GM18505 (cell line): Measurements from ENCODE around the gene TPP1.
A peak's percentile ranks its signal among the peaks of the same experiment; 100 is the strongest.

Source experiments
- ATAC-seq: cut with Tn5 transposase; IDR thresholded peaks from one replicate; pipeline ENCODE4 v1.9.1; 2021; ENCODE audit not compliant: unreplicated experiment
- POLR2A ChIP-seq: IDR thresholded peaks from 4 replicates; pipeline ENCODE4 v1.6.1; 2011; ENCODE audit warnings: borderline replicate concordance; ENCODE audit not compliant: insufficient read depth, insufficient read length; ENCODE audit errors: extremely low read depth

TPP1 gene

GRCh38 chr11:6609502-6610015, 9.7 kb downstream of the TPP1 start:
- no peak for TF ChIP-seq POLR2A
- no peak for ATAC-seq

- no peak for TF ChIP-seq POLR2A
- no peak for ATAC-seq
Observed at GRCh38 chr11:6608726-6609501, 10.3 kb downstream of the TPP1 start.

- TF ChIP-seq POLR2A: no peak
Observed at GRCh38 chr11:6608011-6608410, 11.2 kb downstream of the TPP1 start.

GRCh38 chr11:6607190-6607795, 11.9 kb downstream of the TPP1 start:
- ATAC-seq: no peak

More at GRCh38 chr11:6608011-6608410, 11.2 kb downstream of the TPP1 start:
- ATAC-seq: no peak

GRCh38 chr11:6606471-6607189, 12.6 kb downstream of the TPP1 start:
- ATAC-seq: peak; percentile 33
- peak; percentile 56 for TF ChIP-seq POLR2A

More at GRCh38 chr11:6607190-6607795, 11.9 kb downstream of the TPP1 start:
- TF ChIP-seq POLR2A: no peak

- TF ChIP-seq POLR2A: no peak
- ATAC-seq: no peak
Observed at GRCh38 chr11:6604790-6605189, 14.4 kb downstream of the TPP1 start.

- peak; percentile 17 for TF ChIP-seq POLR2A
- ATAC-seq: peak; percentile 34
Observed at GRCh38 chr11:6604081-6604626, 15.1 kb downstream of the TPP1 start.

- peak; percentile 84 for TF ChIP-seq POLR2A
- ATAC-seq: peak; percentile 76
Observed at GRCh38 chr11:6603287-6604080, 15.7 kb downstream of the TPP1 start, which contains the start of the genes ILK and RRP8. Gene ILK, plus strand, starts transcription at chr11:6603774. Its CDS starts 498 bp downstream, at chr11:6604272. Gene RRP8, minus strand, starts transcription at chr11:6603616. Its CDS starts 114 bp downstream, at chr11:6603502.

- no peak for ATAC-seq
- no peak for TF ChIP-seq POLR2A
Observed at GRCh38 chr11:6602096-6602940, 16.9 kb downstream of the TPP1 start.

GRCh38 chr11:6601041-6601461, 18.2 kb downstream of the TPP1 start:
- ATAC-seq: no peak
- no peak for TF ChIP-seq POLR2A

- no peak for TF ChIP-seq POLR2A
- no peak for ATAC-seq
Observed at GRCh38 chr11:6599881-6600390, 19.3 kb downstream of the TPP1 start.

GRCh38 chr11:6599449-6599848, 19.8 kb downstream of the TPP1 start:
- ATAC-seq: no peak
- TF ChIP-seq POLR2A: no peak

- TF ChIP-seq POLR2A: no peak
- no peak for ATAC-seq
Observed at GRCh38 chr11:6598555-6598954, 20.7 kb downstream of the TPP1 start.
